ENCODE data around the gene RHOD.

The RHOD gene

GRCh38 chr11:67056267-67057204 lies at the start of gene RHOD:
Gene RHOD, plus strand, starts transcription at chr11:67056847. Its CDS starts 56 bp downstream, at chr11:67056903.
- no peak for DNase-seq

- DNase-seq = no peak
These were observed 49.5 kb upstream of the RHOD start for GRCh38 chr11:67007126-67007525.

- no peak for DNase-seq
These were observed 46.2 kb upstream of the RHOD start for GRCh38 chr11:67010296-67010905.

- DNase-seq = no peak
These were observed 43.1 kb upstream of the RHOD start for GRCh38 chr11:67013511-67014045.

GRCh38 chr11:67014343-67014742 lies 42.3 kb upstream of the RHOD start:
- no peak for DNase-seq

- no peak for DNase-seq
These were observed 41.6 kb upstream of the RHOD start for GRCh38 chr11:67015048-67015447.

GRCh38 chr11:67016550-67016949 lies 40.1 kb upstream of the RHOD start:
- DNase-seq = no peak

GRCh38 chr11:67020949-67021348 lies 35.7 kb upstream of the RHOD start:
- DNase-seq = no peak

GRCh38 chr11:67022341-67022933 lies 34.2 kb upstream of the RHOD start:
- DNase-seq = no peak

- DNase-seq = no peak
These were observed 33.4 kb upstream of the RHOD start, which contains the start of gene SYT12 for GRCh38 chr11:67022961-67023956. Gene SYT12, plus strand, starts transcription at chr11:67023134. Its CDS starts 7,011 bp downstream, at chr11:67030145.

- DNase-seq = no peak
These were observed 32.7 kb upstream of the RHOD start for GRCh38 chr11:67023957-67024353.

- DNase-seq = no peak
These were observed 32.2 kb upstream of the RHOD start for GRCh38 chr11:67024410-67024809.

GRCh38 chr11:67024966-67025365 lies 31.7 kb upstream of the RHOD start:
- DNase-seq = no peak

GRCh38 chr11:67025750-67026149 lies 30.9 kb upstream of the RHOD start:
- no peak for DNase-seq

GRCh38 chr11:67026941-67027340 lies 29.7 kb upstream of the RHOD start:
- no peak for DNase-seq

- no peak for DNase-seq
These were observed 29.1 kb upstream of the RHOD start for GRCh38 chr11:67027483-67027930.

GRCh38 chr11:67027943-67028542 lies 28.6 kb upstream of the RHOD start:
- DNase-seq = no peak

GRCh38 chr11:67029146-67029545 lies 27.5 kb upstream of the RHOD start:
- no peak for DNase-seq

GRCh38 chr11:67030976-67031375 lies 25.7 kb upstream of the RHOD start:
- DNase-seq = no peak

- no peak for DNase-seq
These were observed 24.7 kb upstream of the RHOD start for GRCh38 chr11:67031791-67032561.
